HG02852 (cell line): ENCODE data around the gene ATP9B.
"Not testable (repeated sequence)": the region's sequence is repeated elsewhere in the genome, so short reads cannot be mapped to it uniquely, and the experiment has no call there.

Experiments used
- ATAC-seq: cut with Tn5 transposase; IDR thresholded peaks from one replicate; pipeline ENCODE4 v1.9.1; 2021; ENCODE audit warnings: mild to moderate bottlenecking, moderate library complexity; ENCODE audit not compliant: unreplicated experiment

Gene ATP9B

DNA sequence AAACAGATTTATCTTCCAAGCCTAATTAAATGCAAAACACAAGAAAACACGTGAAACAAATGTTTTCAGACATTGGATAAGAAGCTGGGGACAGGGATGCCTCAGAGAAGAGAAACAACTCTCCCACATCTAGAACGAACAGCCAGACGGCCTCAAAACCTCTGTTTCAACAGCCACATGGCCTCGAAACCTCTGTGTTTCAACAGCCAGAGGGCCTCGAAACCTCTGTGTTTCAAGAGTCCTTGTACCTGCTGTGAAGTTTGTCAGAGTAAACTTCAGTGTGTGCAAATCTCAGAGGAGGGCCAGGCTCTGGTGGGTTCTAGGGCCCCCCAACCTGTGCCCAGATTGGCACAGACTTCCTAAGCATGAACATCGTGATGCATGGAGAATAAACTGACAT is 283.2 kb downstream of the ATP9B start:
- no peak for ATAC-seq

DNA sequence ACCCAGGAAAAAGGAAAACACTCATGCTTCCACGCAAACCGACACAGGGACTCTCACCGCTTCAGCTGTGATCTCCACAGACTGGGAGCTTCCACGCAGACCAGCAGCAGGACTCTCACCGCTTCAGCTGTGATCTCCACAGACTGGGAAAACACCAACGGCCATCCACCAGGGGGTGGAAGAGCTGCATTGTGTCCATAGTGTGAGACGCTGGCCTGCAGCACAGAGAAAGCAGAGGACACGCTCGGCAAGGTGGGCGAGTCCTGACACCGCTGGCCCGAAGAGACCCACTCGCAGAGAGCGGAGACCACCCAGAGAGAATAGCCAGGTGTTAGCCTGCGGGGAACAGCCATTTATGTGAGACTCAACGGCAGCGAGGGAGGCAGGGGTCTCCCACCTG is 284.1 kb downstream of the ATP9B start:
- ATAC-seq = no peak

DNA sequence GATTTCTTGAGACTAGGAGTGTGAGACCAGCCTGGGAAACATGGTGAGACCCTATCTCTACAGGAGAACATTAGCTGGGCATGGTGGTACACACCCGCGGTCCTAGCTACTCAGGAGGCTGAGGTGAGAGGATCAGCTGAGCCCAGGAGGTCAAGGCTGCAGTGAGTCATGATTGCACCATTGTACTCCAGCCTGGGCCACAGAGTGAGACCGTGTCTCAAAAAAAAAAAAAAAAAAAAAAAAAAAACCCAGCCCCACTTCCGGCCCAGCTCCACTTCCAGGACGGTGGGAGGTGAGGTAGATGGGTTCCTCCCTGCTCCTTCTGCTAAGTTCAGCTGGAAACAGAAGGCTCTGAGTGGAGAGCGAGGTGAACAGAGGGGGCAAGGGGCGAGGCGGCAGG is 285.2 kb downstream of the ATP9B start:
- no peak for ATAC-seq

DNA sequence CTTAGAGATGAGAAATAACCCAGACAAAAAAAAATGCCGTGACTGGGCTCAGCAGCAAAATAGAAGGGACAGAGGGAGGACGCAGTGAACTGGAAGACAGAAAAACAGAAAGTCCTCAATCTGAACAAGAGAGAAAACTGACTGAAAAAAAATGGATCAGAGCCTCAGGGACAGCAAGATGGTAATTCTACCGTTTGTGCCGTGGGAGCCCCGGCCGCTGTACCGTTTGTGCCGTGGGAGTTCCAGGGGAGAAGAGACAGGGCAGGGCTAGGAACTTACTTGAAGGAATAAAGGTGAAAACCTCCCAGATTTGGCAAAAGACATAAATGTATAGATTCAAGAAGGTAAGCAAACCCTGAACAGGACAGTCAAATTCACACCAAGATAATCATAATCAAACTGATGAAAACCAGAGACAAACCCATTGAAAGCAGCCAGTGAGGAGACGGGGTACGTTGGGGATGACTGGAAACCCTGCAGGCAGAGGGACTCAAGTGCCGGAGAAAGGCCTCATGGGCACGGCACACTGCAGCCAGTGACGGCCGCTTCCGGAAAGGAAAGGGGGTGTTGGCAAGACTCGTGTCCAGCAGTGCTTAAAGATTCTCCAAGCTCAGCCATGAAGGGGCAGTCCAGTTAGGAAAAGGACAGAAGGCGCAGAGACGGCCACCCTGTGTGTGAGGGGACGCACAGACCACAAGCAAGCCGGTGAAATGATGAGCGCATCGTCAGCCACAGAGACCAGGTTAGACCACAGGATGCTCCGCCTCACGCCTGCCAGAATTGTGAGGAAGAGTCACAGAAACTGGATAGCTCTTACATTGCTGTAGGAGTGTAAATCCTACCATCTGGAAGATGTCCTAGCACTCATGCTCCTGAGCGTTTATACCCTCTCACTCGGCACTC is 286.5 kb downstream of the ATP9B start:
- ATAC-seq = peak; percentile 39

DNA sequence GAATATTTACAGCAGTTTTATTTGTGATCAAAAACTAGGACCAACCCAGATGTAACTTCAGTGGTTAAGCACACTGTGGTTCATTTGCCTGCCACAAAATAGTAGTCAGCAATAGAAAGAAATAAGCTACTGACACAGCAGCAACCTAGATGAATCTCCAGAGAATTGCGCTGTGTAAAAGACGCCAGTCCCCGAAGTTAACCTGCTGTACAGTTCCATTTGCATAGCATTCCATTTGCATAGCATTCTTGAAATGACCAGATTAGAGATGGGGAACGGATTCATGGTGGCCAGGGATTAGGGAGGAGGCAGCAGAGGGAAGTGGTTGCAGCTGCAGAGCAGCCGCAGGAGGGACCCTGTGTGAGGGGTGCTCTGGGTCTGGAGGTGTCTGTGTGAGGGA is 287.2 kb downstream of the ATP9B start:
- ATAC-seq = peak; percentile 96

DNA sequence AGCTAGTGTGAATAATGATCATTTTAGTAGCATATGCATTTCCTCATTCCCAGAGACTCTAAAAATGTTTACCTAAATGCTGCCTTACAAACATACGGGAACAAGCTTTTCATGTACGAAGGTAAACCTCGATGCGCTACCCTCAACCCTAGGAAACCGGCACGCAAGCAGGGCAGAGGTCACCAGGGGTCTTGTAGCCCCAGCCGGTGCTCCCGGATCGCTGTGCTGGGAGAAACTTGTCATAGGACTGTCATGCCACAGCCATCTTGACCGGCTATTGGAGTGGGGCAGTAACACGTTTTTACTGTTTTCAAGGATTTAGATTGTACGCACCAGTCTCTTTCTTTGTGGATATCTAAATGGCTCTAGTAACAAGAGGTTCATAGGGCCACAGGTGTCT is 291.7 kb downstream of the ATP9B start:
- ATAC-seq = no peak

DNA sequence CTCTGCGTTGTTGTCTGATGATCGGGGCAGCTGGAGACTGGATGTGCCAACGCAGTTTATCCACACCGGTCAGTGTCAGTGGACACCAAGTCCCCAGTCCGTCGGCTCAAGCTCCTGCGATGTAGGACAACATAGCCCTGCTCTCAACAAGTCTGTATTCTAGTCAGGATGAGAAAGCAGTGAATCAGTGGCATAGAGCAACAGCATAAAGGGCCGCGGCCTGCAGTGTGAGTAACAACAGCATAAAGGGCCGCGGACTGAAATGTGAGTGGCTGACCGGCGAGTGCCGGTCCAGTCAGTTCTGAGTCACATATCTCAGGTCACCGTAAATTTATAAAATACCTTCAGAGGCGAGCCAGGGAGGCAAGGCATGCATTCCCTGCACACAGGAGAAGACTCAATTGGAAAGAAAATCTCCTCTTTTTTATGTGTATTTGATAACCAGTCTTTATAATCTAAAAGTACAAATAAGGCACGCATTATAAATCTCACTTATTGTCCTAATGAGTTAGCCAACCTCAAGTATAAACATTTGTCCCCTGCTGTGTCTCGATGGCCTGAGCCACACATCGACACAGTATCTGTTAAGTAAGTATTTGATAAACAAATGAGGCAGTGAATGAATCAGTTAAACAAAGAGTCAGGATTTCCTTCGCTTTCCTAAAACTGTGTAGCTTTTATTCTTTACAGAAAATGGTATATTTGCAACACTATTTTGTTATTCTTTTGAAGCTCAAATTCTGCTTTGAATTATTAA is 292.8 kb downstream of the ATP9B start:
- ATAC-seq = no peak

DNA sequence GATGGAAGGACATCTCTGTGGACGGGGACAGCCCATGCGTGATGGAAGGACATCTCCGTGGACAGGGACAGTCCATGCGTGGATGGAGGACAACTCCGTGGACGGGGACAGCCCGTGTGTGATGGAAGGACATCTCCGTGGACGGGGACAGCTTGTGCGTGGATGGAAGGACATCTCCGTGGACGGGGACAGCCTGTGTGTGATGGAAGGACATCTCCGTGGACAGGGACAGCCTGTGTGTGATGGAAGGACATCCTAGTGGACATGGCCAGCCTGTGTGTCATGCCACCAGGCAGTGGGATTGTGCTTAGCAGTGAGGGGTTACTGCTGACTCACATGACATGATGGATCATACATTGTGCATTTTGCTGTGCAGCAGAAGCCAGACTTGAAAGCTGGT is 296.5 kb downstream of the ATP9B start:
- no peak for ATAC-seq

DNA sequence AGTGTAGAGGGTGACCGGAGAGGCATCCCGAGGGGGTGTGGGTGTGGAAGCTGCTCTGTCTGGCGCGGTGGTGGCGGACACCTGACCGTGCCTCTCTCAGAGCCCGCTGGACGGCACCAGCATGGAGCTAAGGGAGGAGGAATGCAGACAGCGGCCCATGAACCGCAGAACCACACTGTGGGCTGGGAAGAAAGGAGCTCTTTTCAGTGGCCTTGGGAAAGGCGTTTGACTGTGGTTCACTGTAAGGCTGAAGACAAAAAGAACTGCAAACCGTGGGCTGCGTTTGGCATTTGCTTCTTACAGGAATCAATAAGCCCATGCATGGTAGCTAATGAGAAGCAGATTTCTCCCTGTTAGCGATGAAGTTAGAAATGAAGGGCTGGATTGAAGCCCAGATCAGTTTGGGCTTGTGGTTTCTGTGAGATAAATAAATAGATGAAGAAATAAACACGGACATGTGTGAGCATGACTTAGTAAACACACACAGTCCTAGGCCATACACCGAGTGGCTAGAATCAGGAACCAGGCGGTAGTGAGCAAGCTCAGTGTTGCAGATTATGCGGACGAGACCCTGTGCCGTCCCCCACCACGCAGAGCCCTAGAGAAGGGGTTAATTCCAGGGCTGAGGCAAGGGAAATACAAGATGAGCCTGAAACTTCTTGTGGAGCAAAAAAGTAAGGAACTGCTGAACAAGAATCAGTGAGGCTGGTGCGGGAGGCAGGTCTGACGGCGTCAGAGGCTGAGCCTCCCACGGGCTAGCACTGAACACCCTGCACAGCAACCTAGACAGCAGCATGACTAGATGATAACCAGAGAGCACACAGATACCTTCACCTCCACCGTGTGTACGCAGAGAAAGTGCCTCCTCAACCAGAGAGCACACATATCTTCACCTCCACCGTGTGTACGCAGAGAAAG is 297.2 kb downstream of the ATP9B start:
- no peak for ATAC-seq

DNA sequence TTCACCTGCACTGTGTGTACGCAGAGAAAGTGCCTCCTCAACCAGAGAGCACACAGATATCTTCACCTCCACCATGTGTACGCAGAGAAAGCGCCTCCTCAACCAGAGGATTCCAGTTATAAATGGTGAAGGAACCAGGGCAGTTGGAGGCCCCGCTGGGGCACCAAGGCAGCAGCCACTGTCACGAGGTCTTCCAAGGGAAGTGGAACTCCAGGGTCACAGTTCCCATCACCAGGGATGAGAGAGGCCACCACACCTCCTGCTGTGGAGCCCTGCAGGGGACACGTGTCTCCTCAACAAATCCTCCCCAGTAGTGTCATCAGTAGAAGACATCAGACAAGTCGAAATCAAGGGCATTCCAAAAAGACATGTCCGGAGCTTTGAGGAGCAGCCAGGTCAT is 298.3 kb downstream of the ATP9B start:
- no peak for ATAC-seq

DNA sequence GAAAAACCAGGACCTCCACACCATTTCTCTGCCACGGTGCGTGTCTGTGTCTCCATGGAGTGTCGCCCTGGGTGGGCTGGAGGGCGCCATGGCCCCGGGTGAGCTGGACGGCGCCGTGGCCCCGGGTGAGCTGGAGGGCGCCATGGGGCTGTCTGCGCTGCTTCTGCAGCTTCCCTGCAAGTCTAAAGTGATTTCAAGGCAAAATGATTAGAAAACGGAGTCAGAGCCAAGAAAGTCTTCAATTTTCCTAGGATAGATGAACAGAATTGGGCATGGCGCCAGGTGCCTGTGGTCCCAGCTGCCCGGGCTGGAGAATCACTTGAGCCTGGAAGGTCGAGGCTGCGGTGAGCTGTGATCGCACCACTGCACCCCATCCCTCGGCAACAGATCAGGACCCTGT is 298.8 kb downstream of the ATP9B start:
- no peak for ATAC-seq

DNA sequence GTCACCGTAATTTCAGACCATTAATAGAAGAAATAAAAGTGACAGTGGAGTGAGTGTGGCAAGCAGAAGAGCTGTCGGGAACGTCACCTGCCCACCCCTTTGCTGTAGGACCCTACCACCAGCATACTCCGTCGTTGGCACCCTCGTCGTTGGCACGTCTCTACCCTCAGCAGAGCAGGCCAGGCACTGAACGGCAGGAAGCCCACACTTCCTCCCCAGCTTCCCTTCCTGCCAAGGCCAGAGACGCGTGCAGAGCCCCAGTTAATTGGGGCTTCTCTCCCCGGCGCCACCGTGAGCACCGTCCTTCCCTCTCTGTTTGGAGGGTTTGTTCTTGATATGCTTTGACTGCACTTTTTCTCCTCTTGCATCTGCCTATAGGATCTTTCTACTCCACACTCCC is 299.5 kb downstream of the ATP9B start:
- no peak for ATAC-seq

DNA sequence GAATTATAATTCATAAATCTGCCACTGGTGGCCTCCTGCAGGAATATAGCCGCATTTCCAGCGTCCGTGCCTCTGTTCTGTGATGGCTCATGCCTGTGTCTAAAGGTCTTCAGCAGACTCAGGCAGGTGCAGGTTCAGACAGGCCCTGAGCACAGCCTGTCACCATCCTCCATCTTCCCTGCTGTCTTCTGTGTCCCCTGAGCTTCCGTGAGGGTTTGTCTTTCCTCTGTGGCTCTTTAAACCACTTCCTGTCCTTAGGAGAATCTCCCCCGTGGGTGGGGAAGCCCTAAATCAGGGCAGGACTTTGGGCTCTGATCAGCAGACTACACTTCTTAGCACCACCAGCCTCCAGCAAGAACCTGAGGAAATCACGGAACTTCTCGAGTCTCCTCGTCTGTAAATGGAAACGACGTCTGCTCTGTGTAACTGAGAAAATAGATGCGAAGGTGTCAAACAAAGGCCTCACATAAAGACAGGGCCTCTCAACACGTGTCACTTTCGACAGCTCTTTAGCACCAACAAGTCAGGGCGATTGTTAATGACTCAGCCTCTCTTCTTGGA is 302.4 kb downstream of the ATP9B start:
- no peak for ATAC-seq

DNA sequence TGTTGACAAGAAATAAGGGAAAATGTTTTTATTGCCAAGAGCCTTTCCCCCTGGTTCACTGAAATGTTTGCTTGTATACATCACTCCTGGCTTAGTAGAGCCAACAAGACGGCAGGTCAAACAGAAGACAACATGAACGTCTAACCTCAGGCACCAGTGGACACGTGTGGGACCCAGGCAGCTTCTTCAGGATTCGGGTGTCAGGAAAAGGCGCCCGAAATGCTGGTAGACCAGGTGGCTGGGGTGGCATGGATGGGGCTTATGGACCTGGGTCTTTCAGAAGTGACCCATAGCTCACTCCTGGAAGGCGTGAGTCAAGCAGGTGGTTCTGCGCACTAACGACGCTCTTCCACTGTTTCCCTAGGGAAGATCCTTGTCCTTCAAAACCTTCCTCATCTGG is 303.3 kb downstream of the ATP9B start:
- ATAC-seq = no peak

DNA sequence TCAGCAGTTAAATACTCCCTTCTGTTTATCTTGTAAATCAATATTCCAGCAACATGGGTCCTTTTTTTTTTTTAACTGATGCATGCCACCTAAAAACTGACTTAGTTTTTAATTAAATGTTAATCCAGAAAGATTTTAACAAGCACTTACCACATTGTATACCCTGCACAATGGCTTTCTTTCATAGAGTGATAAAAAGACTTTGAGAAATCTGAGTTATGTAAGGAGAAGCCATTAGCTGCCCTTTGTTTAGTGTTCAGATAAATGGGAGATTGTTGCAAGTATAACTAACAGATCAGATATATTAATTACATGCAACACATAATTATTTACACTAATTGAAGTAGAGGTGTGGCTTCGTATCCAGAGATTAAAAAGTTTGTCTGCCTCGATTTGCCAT is 303.8 kb downstream of the ATP9B start:
- ATAC-seq = no peak

DNA sequence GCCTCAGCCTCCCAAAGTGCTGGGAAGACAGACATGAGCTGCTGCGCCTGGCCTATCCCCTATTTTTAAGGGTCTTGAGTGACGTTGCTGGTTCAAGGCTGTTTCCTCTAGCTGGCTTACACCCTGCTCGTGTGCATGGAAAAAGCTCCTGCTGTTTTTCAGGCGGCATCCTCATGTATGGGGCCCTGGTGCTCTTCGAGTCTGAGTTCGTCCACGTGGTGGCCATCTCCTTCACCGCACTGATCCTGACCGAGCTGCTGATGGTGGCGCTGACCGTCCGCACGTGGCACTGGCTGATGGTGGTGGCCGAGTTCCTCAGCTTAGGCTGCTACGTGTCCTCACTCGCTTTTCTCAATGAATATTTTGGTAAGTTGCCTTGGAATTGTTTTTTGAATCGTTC is 304.5 kb downstream of the ATP9B start:
- ATAC-seq = no peak

DNA sequence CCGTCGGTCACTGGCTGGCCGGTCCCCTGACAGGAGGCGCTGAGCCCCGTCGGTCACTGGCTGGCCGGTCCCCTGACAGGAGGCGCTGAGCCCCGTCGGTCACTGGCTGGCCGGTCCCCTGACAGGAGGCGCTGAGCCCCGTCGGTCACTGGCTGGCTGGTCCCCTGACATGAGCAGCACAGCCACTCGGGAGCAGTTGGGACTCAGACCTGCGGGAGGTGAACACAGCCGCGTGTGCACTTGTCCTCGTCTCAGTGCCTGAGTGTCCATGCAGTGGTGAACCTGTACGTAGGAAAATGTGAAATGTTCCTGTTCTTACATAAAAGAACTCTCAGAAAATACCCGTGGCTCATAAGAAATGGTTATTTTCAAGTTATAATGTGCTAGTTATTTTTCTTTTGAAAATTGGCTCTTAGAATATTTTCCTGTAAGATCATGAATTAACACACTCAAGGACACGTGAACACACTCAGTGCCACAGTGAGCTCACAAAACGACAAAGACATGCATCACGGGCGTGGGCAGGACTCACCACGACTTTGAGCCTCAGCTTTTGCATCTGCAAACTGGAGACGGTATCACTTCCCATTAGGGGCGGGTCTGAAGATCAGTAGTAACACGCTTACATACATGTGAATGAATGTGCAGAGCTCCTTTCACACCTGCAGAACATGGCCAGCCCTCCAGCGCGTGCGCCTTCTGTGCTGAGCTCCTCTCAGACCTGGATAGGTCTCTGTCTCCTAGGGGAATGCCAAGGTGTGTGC is 305.4 kb downstream of the ATP9B start:
- ATAC-seq = peak; percentile 85

DNA sequence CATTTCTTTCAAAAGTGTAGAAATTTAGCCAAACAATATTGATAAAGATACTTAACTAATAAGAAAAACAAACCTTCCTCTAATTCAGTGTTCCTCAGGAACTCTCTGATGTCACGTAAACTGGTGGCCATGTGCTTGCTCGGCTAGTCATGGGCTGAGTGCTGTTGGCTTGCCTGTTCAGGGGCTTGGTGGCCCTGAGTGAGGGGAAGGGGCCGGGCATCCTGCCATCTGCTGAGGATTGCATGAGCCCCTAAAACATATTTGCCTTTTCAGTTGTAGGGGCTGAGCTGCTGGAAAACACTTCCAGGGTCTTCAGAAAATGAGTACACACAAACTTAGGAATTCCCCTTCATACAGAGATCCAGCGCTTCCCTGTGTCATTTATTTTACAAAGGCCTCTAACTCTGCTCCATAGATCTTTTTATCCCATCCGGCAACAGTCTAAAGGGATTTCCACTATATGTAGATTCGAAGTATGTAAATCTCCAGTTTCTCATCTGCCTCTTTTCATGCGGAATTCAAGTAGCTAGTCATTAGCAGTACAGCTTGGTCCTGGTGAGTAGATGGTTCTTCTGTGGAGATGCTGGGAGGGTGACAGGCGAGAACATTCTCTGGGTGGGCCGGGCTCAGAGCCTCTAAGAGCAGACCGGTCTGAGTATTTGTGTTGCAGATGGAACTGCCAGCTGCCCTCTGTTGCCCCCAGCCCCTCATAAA is 306.4 kb downstream of the ATP9B start:
- ATAC-seq = no peak

DNA sequence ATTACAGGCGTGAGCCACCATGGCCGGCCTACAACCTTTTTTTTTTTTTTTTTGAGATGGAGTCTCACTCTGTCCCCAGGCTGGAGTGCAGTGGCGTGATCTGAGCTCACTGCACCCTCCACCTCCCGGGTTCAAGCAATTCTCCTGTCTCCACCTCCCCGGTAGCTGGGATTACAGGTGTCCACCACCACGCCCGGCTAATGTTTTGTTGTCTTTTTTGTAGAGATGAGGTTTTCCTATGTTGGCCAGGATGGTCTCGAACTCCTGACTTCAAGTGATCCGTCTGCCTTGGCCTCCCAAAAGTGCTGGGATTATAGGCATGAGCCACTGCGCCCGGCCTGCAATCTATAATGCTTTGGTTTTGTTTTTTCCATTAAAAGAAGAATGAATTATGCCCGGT is 307.5 kb downstream of the ATP9B start:
- not testable (repeated sequence) for ATAC-seq
